CD4-positive, alpha-beta T cell treated with Interleukin-15 for 1 hour (primary cell): ENCODE data around the gene LMTK2.

Source experiments
- DNase-seq: peaks from one replicate; pipeline ENCODE4 v3.0.0-alpha.2; 2020

The LMTK2 gene

GRCh38 chr7:98222533-98223195, 116.0 kb downstream of the LMTK2 start:
- DNase-seq, result no peak

- DNase-seq, result no peak
These were observed 116.8 kb downstream of the LMTK2 start for GRCh38 chr7:98223351-98223897.

GRCh38 chr7:98223898-98224700, 117.4 kb downstream of the LMTK2 start:
- DNase-seq, result no peak

DNA sequence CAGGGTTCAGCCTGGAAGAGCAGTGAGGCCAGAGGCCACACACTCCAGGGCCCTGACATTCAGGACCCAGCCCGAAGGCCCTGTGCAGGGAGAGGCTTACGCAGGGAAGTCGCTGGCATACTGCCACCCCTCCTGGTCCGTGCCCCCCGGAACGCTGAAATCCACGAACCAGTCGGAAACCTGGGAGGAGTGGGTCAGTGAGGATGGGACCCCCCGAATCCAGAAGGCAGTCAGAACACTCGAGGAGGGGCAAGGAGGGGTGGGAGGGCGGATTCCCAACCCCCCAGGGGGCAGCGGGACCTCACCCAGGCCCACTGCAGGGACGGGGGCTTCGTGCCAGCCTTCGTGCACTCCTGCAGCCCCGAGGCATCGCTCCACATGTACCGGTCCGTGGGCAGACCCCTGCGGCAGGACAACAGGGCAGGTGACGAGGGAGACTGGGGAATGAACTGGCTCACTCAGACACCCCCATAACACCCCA, 118.1 kb downstream of the LMTK2 start:
- DNase-seq, result no peak

DNA sequence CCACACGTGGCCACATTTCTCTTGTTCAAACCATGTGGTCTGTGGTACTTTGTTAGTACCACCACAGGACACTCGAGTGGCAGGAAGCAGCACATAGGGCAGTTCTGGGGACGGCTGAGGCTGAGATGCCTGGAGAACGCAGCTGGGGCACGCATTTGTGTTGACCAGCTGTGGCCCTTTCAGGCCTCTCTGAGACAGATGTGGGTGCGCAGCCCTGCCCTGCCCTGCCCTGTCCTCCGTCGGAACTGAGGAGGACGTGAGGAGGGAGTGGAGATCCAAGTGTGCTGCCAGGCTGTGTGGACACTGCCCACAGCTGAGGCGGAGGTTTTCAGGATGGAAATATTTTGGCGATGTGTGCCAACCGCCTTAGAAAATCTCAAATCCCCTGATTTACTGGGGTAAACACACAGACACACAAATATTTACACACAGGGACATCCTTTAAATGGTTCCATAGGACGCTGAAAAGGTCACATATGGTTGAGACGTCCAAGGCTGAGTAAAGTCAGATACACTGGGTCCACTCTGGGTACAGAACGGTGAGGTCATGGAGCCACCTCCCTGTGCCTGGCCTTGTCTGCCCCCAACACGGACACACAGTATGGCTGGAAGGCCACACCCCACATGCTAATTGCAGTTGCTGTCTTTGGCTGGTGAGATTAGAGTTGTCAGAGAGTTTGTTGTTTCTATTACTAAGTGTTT, 119.4 kb downstream of the LMTK2 start:
- no peak for DNase-seq

DNA sequence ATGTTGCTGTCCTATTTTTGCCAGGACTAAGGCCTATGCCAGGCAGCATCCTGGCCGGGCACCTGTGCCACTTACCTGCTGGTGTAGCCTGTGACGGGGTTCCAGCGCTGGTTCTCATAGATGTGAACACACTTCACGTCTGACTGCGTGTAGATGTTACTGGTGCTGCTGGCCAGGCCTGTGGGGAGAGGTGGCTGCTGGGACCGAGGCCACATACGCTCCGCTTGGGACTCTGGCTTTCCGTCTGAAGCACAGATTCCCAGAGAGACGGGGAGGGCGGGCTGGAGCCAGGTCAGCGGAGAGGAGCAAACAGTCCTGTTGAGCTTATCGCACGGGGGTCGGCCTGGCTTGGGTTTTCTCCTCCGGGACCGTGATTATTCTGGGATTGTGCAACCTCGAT, 121.3 kb downstream of the LMTK2 start:
- no peak for DNase-seq

DNA sequence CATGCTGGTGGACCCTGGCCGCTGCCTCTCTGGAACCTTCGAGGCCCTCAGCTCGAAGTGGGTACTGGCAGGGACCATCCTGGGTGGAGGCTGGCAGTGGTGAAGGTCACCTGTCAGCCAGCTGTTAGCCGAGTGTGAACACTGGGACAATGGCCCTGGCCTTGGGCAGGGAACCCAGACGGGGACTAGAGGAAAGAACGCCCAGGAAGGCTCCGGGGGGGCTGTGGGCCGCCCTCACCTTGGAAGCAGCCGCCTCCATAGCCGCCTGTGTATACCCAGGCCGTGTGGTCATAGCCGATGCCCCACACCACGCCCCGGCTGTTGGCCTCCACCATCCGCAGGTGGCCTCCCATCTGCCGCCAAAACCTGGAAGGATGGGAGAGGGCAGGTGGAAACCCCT, 122.1 kb downstream of the LMTK2 start:
- no peak for DNase-seq

DNA sequence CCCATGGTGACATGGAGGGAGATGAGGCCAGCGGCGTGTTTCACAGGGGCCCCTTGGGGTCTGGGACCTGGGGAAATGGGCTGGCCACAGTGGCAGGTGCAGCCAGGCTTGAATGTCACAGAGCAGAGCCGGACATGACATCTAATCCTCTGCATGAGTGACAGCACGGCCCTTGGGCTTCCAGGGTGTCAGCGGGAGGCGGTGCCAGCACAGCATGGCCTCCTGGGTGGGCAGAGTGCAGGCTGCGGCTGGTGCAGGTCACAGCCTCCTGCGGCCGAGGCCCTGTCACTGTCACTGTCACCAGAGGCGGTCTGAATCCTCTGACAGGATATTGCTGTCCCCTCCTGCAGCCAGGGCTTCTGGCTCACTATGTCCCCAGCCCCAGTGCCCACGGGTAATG, 122.8 kb downstream of the LMTK2 start:
- DNase-seq, result no peak

DNA sequence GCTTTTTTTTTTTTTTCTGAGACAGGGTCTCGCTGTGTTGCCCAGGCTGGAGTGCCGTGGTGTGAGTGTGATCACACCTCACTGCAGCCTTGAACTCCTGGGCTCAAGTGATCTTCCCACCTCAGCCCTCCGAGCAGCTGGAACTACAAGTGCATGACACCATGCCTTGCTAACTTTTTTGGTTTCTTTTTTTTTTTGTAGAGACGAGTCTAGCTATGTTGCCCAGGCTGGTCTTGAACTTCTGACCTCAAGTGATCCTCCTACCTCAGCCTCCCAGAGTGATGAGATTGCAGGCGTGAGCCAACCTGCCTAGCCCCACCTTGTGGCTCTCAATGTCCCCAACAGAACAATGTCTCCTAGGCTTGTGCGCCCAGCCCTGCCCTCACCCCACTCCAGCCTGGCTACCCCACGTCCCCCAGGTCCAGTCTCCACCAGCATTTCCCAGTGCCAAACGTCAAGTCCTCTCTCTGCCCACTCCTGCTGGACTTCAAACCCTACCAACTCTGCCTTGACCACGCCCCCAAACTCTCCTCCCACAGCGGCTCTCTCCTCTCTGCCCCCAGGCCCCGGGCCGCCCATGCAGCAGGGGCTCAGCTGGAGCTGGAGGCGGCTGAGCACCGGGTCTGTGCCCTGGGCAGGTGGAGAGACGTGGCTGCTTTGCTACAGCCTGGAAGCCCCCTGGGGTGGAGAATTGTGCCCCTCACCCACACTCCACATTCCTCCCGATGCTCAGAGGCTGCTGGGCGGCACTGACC, 123.5 kb downstream of the LMTK2 start:
- no peak for DNase-seq

DNA sequence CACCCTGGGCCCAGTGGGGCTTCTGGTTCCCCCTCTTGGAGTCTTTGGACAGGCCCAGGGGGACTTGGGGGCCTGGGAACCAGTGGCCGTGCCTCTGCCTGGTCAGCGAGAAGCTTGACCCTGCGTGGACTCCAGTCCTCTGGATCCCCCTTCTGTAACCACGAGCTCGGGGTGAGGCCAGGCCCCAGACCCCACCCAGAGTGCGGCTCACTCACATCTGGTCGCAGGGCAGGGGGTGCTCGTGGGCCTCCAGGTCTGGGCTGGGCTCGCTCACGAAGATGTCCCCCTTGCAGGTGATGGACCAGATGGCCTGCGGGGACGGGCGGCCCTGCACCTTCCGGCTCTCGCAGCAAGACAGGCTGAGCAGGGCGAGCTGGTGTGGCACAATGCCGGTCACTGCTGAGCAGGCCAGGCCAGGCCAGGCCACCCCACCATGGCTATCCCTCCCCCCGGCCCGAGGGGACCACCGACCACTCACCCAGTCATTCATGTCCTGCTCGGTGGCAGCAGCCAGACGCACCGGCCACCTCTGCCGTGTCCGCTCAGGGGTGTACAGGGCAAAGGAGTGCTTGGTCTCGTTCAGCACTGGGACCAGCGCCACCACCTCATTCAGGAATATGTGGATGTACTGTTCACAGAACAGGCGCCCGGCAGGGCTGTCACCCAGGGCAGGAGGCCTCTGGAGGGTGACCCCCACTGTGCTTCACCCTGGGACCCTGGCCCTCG, 124.2 kb downstream of the LMTK2 start:
- no peak for DNase-seq

GRCh38 chr7:98231493-98232262, 125.0 kb downstream of the LMTK2 start:
- DNase-seq, result no peak

DNA sequence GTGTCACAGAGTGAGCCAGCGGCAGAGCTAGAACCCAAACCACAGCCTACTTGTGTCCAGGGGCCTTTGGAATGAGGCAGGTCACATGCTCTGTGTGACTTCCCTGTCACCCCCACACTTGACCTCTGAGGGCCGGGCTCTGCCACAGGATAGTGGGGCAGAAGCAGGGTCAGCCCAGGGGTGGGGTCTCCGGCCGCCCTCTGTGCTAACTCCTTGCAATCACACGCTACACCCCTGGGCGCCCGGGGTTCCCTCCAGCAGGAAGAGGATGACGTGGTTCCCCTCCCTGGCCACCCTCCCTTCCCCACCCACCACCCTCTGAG, 125.6 kb downstream of the LMTK2 start:
- DNase-seq, result no peak

GRCh38 chr7:98232799-98233198, 126.1 kb downstream of the LMTK2 start:
- no peak for DNase-seq

DNA sequence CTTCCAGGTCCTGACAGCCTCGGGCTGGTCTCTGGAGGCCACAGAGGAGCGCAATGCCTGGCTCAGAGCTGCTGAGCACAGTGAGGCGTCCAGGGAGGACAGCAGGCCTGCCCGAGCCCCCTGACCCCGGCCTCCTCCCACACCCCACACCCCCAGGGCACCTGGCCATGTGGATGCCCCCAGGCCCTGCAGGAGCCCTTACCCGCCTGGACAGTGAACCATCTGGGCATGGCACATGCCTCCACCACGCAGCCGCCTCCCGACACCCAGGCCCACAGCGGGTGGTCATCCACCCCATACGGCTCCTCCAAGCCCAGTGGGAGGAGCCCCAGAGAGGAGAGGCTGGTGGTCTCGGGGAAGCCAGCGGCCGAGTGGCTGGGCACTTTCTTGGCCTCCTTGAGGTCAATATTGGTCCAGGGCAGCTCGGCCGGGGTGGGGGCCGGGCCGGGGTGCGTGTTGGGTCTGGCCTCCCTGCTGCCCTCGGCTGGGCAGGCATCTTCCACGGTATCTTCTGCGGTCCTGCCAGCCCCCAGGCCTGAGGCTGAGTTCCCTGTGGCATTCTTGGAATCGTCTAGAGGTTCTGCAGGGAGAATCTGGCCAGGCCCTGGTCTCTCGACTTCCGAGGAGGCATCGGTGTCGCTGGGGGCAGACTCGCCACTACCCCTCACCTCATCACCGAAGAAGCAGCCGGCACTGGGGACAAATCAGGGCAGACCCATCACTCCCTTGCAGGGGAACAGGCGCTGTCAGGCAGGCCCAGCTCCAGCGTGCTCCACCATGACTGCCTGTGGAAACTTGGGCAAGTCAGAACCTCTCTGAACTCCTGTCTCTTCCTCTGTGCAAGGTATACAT, 126.8 kb downstream of the LMTK2 start:
- DNase-seq, result no peak

DNA sequence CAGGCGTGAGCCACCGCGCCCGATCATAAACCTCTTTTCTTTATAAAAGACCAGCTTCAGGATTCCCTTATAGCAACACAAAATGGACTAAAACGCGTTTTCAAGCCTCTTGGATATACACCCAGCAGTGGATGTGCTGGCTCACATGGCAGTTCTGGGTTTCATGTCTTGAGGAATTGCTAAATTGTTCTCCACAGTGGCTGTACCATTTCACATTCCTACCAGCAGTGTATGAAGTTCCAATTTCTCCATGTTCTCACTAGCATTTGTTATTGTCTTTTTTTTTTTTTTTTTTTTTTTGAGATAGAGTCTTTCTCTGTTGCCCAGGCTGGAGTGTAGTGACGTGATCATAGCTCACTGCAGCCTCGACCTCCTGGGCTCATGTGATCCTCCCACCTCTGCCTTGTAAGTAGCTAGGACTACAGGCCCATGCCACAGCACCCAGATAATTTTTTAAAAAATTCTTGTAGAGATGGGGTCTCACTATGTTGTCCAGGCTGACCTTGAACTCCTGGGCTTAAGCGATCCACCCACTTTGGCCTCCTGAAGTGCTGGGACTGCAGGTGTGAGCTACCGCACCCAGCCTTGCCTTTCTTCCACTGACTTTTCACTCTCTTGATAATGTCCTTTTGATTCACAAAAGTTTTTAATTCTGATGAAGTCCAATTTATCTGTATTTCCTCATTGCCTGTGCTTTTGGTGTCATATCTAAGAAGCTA, 127.9 kb downstream of the LMTK2 start:
- DNase-seq, result no peak

DNA sequence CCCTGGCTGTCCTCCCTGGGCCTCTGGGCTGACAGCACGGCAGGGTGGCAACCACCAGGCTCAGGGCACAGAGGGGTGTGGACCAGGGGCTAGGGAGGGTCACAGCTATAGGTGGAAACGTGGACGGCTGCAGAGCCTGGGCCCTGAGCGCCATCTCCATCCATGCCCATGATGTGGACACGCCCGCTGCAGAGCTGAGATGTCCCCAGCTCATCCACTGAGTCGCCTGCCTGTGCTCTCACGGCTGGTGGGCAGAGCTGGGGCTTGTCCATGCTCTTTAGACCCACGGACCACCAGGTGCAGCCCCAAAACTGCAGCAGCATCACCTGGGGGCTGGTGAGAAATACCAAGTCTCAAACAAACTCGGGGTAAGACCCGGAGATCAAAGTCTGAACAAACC, 129.2 kb downstream of the LMTK2 start:
- no peak for DNase-seq

- no peak for DNase-seq
These were observed 129.9 kb downstream of the LMTK2 start for GRCh38 chr7:98236355-98237185.

DNA sequence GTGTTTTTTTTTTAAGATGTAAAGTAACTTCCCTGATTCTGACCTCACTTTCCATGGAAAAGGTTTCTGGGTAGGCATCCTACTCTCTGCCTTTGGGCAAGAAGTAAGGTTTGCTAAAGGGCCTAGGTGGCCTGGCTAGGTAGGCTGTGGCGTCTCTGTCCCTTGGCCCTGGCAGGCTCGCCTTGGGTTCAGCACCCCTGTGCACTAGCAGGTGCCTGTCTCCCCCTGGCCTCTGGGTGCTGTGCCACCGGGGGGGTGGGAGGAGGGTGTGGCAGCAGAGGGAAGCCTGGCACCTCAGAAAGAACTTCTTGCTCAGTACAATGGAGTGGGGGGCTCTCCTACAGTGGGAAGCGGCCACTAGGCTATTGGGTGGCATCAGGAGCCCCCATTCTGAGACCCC, 131.4 kb downstream of the LMTK2 start:
- DNase-seq, result no peak

- DNase-seq, result no peak
These were observed 132.3 kb downstream of the LMTK2 start for GRCh38 chr7:98238976-98239375.
